Stimulated activated CD4-positive, alpha-beta T cell treated with anti-CD3 and anti-CD28 coated beads, Interleukin-1b, Interleukin-23, amount 100 ng/mL, for 4 hours (primary cell): ENCODE data around the gene FAM76A.
"Not testable (repeated sequence)": the region's sequence is repeated elsewhere in the genome, so short reads cannot be mapped to it uniquely, and the experiment has no call there.

Source experiments
- DNase-seq, 2 donors: peaks; one replicate each; pipeline ENCODE4 v3.0.0-alpha.2; 2020; ENCODE audit warnings: low read depth in 2 of 2

Gene FAM76A

GRCh38 chr1:27725374-27726172 is at the start of gene FAM76A:
FAM76A (plus strand) TSS chr1:27725961; CDS start chr1:27726081, 120 bp downstream.
- peak; percentile 99 for DNase-seq

- no peak for DNase-seq
Observed at GRCh38 chr1:27676410-27676809, 49.4 kb upstream of the FAM76A start.

- no peak for DNase-seq
Observed at GRCh38 chr1:27678747-27679146, 47.0 kb upstream of the FAM76A start.

GRCh38 chr1:27680225-27680791 is 45.5 kb upstream of the FAM76A start:
- DNase-seq = not testable (repeated sequence)

- DNase-seq = not testable (repeated sequence)
Observed at GRCh38 chr1:27681580-27681979, 44.2 kb upstream of the FAM76A start.

- no peak for DNase-seq
Observed at GRCh38 chr1:27682351-27682944, 43.3 kb upstream of the FAM76A start.

GRCh38 chr1:27684176-27684575 is 41.6 kb upstream of the FAM76A start:
- DNase-seq = no peak

- no peak for DNase-seq
Observed at GRCh38 chr1:27686223-27686990, 39.4 kb upstream of the FAM76A start.

- no peak for DNase-seq
Observed at GRCh38 chr1:27687906-27688305, 37.9 kb upstream of the FAM76A start.

GRCh38 chr1:27689423-27690173 is 36.2 kb upstream of the FAM76A start:
- no peak for DNase-seq

GRCh38 chr1:27690183-27690582 is 35.6 kb upstream of the FAM76A start:
- no peak for DNase-seq

- not testable (repeated sequence) for DNase-seq
Observed at GRCh38 chr1:27696835-27697234, 28.9 kb upstream of the FAM76A start.

- DNase-seq = no peak
Observed at GRCh38 chr1:27704958-27705357, 20.8 kb upstream of the FAM76A start.

- DNase-seq = no peak
Observed at GRCh38 chr1:27705545-27705944, 20.2 kb upstream of the FAM76A start.

GRCh38 chr1:27710574-27710973 is 15.2 kb upstream of the FAM76A start:
- no peak for DNase-seq

GRCh38 chr1:27713139-27713725 is 12.5 kb upstream of the FAM76A start:
- DNase-seq = no peak

GRCh38 chr1:27713869-27714513 is 11.8 kb upstream of the FAM76A start:
- no peak for DNase-seq

- DNase-seq = no peak
Observed at GRCh38 chr1:27716262-27716895, 9.4 kb upstream of the FAM76A start.

- no peak for DNase-seq
Observed at GRCh38 chr1:27719286-27720251, 6.2 kb upstream of the FAM76A start.
